ENCODE measurements around the gene CBY1. TPM values are rescaled to one million over a fixed set of nuclear protein-coding genes. Genes with fewer than 3 reads are reported as not detected.
A peak's percentile ranks its signal among the peaks of the same experiment; 100 is the strongest.
"Not testable (repeated sequence)": the region's sequence is repeated elsewhere in the genome, so short reads cannot be mapped to it uniquely, and the experiment has no call there.

CBY1 gene
- total and polyA plus RNA-seq, 12 donors, result 23.8 to 96.0 (median 46.9) TPM

DNA sequence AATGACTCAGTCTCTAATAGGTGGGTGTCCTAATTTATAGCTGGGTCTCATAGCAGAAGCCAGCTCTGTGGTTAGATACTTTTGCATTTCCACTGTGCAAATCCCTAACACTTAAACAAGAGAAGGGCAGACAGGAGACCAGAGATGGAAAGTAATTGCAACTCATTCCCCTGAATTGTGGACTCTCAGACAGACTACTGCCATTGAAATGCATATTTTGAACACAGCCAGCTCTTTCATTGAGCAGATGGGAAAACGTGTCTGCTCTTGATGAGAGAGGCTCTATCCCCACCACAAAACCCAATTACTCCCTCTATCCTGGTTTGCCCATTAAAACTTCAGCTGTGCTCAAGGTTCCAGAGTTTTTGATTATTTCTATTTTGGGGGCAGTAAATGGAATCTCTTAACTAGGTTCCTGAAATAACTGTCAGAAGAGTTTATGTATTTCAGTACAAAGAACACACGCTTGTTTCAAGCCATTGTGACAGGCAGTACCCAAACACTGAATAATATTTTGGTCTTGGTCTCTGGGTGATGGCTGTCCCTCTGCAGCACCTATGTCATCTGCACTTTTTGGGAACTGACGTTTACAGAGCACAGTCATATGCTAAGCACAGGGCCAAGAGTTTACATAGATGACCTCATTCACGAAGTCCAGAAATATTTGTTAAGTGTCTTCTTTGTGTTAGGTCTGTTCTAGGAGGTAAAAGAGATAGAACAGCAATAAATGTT, 41.9 kb upstream of the CBY1 start:
- H3K4me3 ChIP-seq, result no peak overlapping the region
- TF ChIP-seq, protein P1, sequence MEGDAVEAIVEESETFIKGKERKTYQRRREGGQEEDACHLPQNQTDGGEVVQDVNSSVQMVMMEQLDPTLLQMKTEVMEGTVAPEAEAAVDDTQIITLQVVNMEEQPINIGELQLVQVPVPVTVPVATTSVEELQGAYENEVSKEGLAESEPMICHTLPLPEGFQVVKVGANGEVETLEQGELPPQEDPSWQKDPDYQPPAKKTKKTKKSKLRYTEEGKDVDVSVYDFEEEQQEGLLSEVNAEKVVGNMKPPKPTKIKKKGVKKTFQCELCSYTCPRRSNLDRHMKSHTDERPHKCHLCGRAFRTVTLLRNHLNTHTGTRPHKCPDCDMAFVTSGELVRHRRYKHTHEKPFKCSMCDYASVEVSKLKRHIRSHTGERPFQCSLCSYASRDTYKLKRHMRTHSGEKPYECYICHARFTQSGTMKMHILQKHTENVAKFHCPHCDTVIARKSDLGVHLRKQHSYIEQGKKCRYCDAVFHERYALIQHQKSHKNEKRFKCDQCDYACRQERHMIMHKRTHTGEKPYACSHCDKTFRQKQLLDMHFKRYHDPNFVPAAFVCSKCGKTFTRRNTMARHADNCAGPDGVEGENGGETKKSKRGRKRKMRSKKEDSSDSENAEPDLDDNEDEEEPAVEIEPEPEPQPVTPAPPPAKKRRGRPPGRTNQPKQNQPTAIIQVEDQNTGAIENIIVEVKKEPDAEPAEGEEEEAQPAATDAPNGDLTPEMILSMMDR (IDR thresholded peaks at IDR 0.05), result no peak
- no peak for TF ChIP-seq POLR2A (IDR thresholded peaks at IDR 0.05)
- H3K36me3 ChIP-seq (replicated peaks in 1 of 2), result no peaks in the 10 kb centered on the region
- no peaks in the 10 kb centered on the region for H3K9me3 ChIP-seq (replicated peaks in 1 of 3)
- H3K4me1 ChIP-seq (replicated peaks in 1 of 2), result no peaks in the 10 kb centered on the region
- DNase-seq, result no peak
- 73 to 81% (median 75%) methylated on average over 4 of the region's 4 CpGs for WGBS, 4 donors
- intact Hi-C loops (cut with DNase I), result no loop called here
- no peak overlapping the region for H3K27ac ChIP-seq
- no peaks in the 10 kb centered on the region for H3K27me3 ChIP-seq

DNA sequence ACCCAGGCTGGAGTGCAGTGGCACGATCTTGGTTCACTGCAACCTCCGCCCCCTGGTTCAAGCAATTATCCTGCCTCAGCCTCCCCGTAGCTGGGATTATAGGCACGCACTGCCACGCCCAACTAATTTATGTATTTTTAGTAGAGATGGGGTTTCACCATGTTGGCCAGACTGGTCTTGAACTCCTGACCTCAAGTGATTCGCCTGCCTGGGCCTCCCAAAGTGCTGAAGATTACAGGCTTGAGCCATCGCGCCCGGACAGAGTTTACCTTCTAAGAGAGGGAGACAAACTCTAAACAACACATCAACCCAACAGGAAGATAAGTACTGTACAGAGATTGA, 41.4 kb upstream of the CBY1 start:
- intact Hi-C loops (cut with DNase I), result not testable (repeated sequence)

DNA sequence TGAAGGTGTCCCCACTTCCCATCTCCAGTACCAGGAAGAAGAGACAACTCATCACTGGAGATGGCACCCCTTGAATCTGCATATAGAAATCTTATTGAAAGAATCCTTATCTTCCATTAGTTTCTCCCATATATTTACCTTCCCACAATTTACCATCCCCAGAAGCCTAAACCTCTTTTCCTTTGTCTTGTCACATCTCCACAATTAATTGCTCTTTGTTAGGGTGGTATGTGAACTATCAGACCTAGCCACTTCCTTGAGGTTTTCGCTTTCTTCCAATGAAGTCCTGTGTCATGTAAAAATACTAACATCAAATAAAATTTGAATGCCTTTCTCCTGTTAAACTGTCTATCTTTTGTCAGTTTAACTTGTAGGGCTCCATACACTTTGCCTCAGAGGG, 38.2 kb upstream of the CBY1 start:
- Histone ChIP-seq H3K27me3 (no peaks in the 10 kb centered on the region), H3K4me3 (no peak overlapping the region), H3K4me1 (replicated peaks in 1 of 2) (no peaks in the 10 kb centered on the region), H3K36me3 (replicated peaks in 1 of 2) (no peaks in the 10 kb centered on the region), H3K9me3 (replicated peaks in 1 of 3) (no peaks in the 10 kb centered on the region), H3K27ac (no peak overlapping the region)
- TF ChIP-seq, protein P1 (IDR thresholded peaks at IDR 0.05), result no peak
- 92 to 94% (median 93%) methylated on average over 1 of the region's 1 CpG for WGBS, 4 donors
- intact Hi-C loops (cut with DNase I), result no loop called here
- DNase-seq, result no peak

More for the DNA sequence above, 41.4 kb upstream of the CBY1 start:
- not testable (repeated sequence) for H3K27ac ChIP-seq; H3K27me3 ChIP-seq; H3K4me1 ChIP-seq (replicated peaks in 1 of 2); DNase-seq; H3K4me3 ChIP-seq; H3K36me3 ChIP-seq (replicated peaks in 1 of 2); H3K9me3 ChIP-seq (replicated peaks in 1 of 3)
- WGBS, 4 donors, result 87 to 94% (median 90%) methylated on average over 9 of the region's 9 CpGs

DNA sequence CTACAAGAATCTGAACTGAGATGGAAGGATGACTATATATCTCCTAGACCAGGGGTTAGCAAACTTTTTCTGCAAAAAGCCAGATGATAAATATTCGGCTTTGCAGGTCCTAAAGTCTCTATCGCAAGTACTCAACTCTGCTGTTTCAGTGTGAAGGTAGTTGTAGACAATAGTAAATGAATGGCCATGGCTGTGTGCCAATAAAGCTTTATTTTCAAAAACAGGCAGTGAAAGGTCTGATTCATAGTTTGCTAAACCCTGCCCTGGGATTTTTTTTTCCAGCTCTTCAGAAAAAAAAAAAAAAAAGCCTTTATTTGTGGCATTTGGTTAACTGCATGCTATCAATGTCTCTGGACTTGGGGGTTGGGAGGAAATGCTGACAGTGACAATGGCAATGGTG, 37.8 kb upstream of the CBY1 start:
- intact Hi-C loops (cut with DNase I), result no loop called here
- Histone ChIP-seq H3K36me3 (replicated peaks in 1 of 2) (no peaks in the 10 kb centered on the region), H3K27me3 (no peaks in the 10 kb centered on the region), H3K4me1 (replicated peaks in 1 of 2) (no peaks in the 10 kb centered on the region), H3K9me3 (replicated peaks in 1 of 3) (no peaks in the 10 kb centered on the region), H3K27ac (no peak overlapping the region), H3K4me3 (no peak overlapping the region)
- no peak for DNase-seq
- 90 to 98% (median 93%) methylated on average over 2 of the region's 2 CpGs for WGBS, 4 donors
- no peak for TF ChIP-seq POLR2A (IDR thresholded peaks at IDR 0.05)
- TF ChIP-seq, protein P1 (IDR thresholded peaks at IDR 0.05), result no peak

DNA sequence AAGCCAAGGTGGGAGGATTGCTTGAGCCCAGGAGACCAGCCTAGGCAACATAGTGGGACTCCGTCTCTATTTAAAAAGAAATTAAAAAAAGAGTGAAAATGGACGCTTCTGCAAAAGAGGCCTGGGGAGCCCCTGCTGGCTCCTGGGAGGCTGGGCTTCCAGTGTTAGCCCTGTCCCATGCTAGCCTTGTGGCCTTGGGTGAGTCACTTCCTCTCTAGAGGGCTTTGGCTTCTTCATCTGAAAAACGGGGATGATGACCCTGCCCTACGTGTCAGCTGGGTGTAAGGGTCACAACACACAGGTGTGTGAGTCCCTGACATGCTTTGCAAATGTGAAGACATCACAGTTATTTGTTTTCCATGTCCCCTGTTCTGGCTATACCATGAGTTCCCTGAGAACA, 33.1 kb upstream of the CBY1 start:
- no peaks in the 10 kb centered on the region for H3K27me3 ChIP-seq
- no peaks in the 10 kb centered on the region for H3K36me3 ChIP-seq (replicated peaks in 1 of 2)
- no peaks in the 10 kb centered on the region for H3K4me1 ChIP-seq (replicated peaks in 1 of 2)
- H3K27ac ChIP-seq, result no peak overlapping the region
- 50 to 55% (median 53%) methylated on average over 3 to 4 of the region's 4 CpGs for WGBS, 4 donors
- TF ChIP-seq, protein P1 (IDR thresholded peaks at IDR 0.05), result no peak
- TF ChIP-seq POLR2A (IDR thresholded peaks at IDR 0.05), result no peak
- intact Hi-C loops (cut with DNase I), result no loop called here
- no peaks in the 10 kb centered on the region for H3K9me3 ChIP-seq (replicated peaks in 1 of 3)
- peak in 2 of 7 donors; percentile 10 to 26 for DNase-seq
- no peak overlapping the region for H3K4me3 ChIP-seq
